Cortex of kidney (tissue), 1 donor: ENCODE data around the gene KRTAP10-12.

ENCODE experiments used
- DNase-seq: peaks from one replicate; lab custom pipeline; 2025; lab: John Stamatoyannopoulos, UW

The KRTAP10-12 gene

GRCh38 chr21:44712203-44713028, 15.4 kb downstream of the KRTAP10-12 start:
- no peak for DNase-seq

- no peak for DNase-seq
Measured at GRCh38 chr21:44713130-44713529, 16.2 kb downstream of the KRTAP10-12 start.

GRCh38 chr21:44713846-44714245, 16.9 kb downstream of the KRTAP10-12 start:
- no peak for DNase-seq

- no peak for DNase-seq
Measured at GRCh38 chr21:44714905-44715304, 17.9 kb downstream of the KRTAP10-12 start.

- DNase-seq, result no peak
Measured at GRCh38 chr21:44716984-44717383, 20.0 kb downstream of the KRTAP10-12 start.

- no peak for DNase-seq
Measured at GRCh38 chr21:44718093-44718492, 21.1 kb downstream of the KRTAP10-12 start.

GRCh38 chr21:44718571-44718970, 21.6 kb downstream of the KRTAP10-12 start:
- no peak for DNase-seq

GRCh38 chr21:44720170-44720569, 23.2 kb downstream of the KRTAP10-12 start:
- no peak for DNase-seq

- DNase-seq, result no peak
Measured at GRCh38 chr21:44722731-44723130, 25.8 kb downstream of the KRTAP10-12 start.

- no peak for DNase-seq
Measured at GRCh38 chr21:44723177-44724131, 26.5 kb downstream of the KRTAP10-12 start.

- no peak for DNase-seq
Measured at GRCh38 chr21:44724196-44724595, 27.2 kb downstream of the KRTAP10-12 start.

GRCh38 chr21:44724926-44725325, 28.0 kb downstream of the KRTAP10-12 start:
- no peak for DNase-seq

GRCh38 chr21:44726826-44727225, 29.9 kb downstream of the KRTAP10-12 start:
- DNase-seq, result no peak

- no peak for DNase-seq
Measured at GRCh38 chr21:44727321-44727720, 30.3 kb downstream of the KRTAP10-12 start.

GRCh38 chr21:44727757-44728156, 30.8 kb downstream of the KRTAP10-12 start:
- DNase-seq, result no peak

- no peak for DNase-seq
Measured at GRCh38 chr21:44728716-44729115, 31.7 kb downstream of the KRTAP10-12 start.

- no peak for DNase-seq
Measured at GRCh38 chr21:44729336-44730027, 32.5 kb downstream of the KRTAP10-12 start.

- DNase-seq, result no peak
Measured at GRCh38 chr21:44730028-44730395, 33.0 kb downstream of the KRTAP10-12 start.

GRCh38 chr21:44730951-44731579, 34.1 kb downstream of the KRTAP10-12 start:
- no peak for DNase-seq

GRCh38 chr21:44732263-44732662, 35.3 kb downstream of the KRTAP10-12 start:
- DNase-seq, result no peak

GRCh38 chr21:44732956-44733355, 36.0 kb downstream of the KRTAP10-12 start:
- no peak for DNase-seq
